HepG2 (cell line): ENCODE measurements around the gene SLC6A16. TPM values are rescaled to one million over a fixed set of nuclear protein-coding genes. Genes with fewer than 3 reads are reported as not detected.

Source experiments
- CEBPG ChIP-seq: IDR thresholded peaks from 2 replicates; pipeline ENCODE4 v1.6.1; 2016
- CSRNP1 ChIP-seq: sonication (generic); formaldehyde crosslinking; IDR thresholded peaks from 2 replicates; pipeline ENCODE4 v1.8.1; 2023; ENCODE audit warnings: mild to moderate bottlenecking, missing genetic modification reagents
- GMEB1 ChIP-seq: sonication (generic); formaldehyde crosslinking; IDR thresholded peaks from 2 replicates; pipeline ENCODE4 v1.5.1; 2020; ENCODE audit warnings: missing genetic modification reagents, mild to moderate bottlenecking, borderline replicate concordance
- HMGXB4 ChIP-seq, 2 experiments: sonication (generic) in 1 of 2; formaldehyde crosslinking in 1 of 2; IDR thresholded peaks; 2 replicates each; pipeline versions ENCODE4 v1.4.0 to v1.6.1; 2018 to 2020; ENCODE audit warnings: missing genetic modification reagents in 2 of 2, borderline replicate concordance in 1 of 2, low read depth in 1 of 2, mild to moderate bottlenecking in 1 of 2, missing biosample characterization in 1 of 2
- RBAK ChIP-seq: sonication (generic); formaldehyde crosslinking; IDR thresholded peaks from 2 replicates; pipeline ENCODE4 v1.5.1; 2020; ENCODE audit warnings: mild to moderate bottlenecking, missing genetic modification reagents
- RXRA ChIP-seq: sonication (generic); formaldehyde crosslinking; IDR thresholded peaks from 2 replicates; pipeline ENCODE4 v1.5.1; 2020; ENCODE audit warnings: missing genetic modification reagents
- TEAD2 ChIP-seq: sonication (generic); formaldehyde crosslinking; IDR thresholded peaks from 2 replicates; pipeline ENCODE4 v1.9.0; 2021; ENCODE audit warnings: missing genetic modification reagents
- TGIF2 ChIP-seq: IDR thresholded peaks from 2 replicates; pipeline ENCODE4 v1.6.1; 2016; ENCODE audit warnings: control low read depth, missing compliant biosample characterization
- UBTF ChIP-seq: sonication (generic); formaldehyde crosslinking; IDR thresholded peaks from 2 replicates; pipeline ENCODE4 v1.4.0; 2020; ENCODE audit warnings: mild to moderate bottlenecking, missing genetic modification reagents
- ZNF563 ChIP-seq: sonication (generic); formaldehyde crosslinking; IDR thresholded peaks from 2 replicates; pipeline ENCODE4 v1.8.0; 2022; ENCODE audit warnings: mild to moderate bottlenecking, moderate library complexity, missing genetic modification reagents
- ZNF574 ChIP-seq: sonication (generic); formaldehyde crosslinking; IDR thresholded peaks from 2 replicates; pipeline ENCODE4 v1.4.0; 2020; ENCODE audit warnings: missing genetic modification reagents
- ZNF687 ChIP-seq: sonication (generic); formaldehyde crosslinking; IDR thresholded peaks from 2 replicates; pipeline ENCODE4 v1.5.1; 2020; ENCODE audit warnings: mild to moderate bottlenecking, missing genetic modification reagents, moderate library complexity
- polyA plus RNA-seq, 8 experiments: library from polyadenylated mRNA; depleted of rRNA in 3 of 8; stranded (reverse) in 7 of 8; unstranded in 1 of 8; fragments of >200 nt; fragmentation: Illumina TruSeq in 4 of 8; extraction: Trizol in 4 of 8; gene quantifications; 2 replicates each; pipeline versions ENCODE4 v1.2.1 to v1.2.3, GENCODE V29; 2011 to 2016; ENCODE audit warnings: low read depth in 4 of 8, missing spikeins in 1 of 8, mixed read lengths in 1 of 8; ENCODE audit not compliant: insufficient read depth in 1 of 8
- total RNA-seq, 5 experiments: library from RNA; depleted of rRNA; stranded (reverse); fragments of >200 nt; fragmentation: Illumina TruSeq; extraction: Trizol; gene quantifications; 2 replicates each; pipeline ENCODE4 v1.2.3, GENCODE V29; 2016; ENCODE audit warnings: low read depth in 1 of 5

Gene SLC6A16
- total and polyA plus RNA-seq, 2 of the 13 experiments (the other 11 are each of a cell fraction or from before 2014, with no cell fraction given) = 0.07 to 0.18 TPM

GRCh38 chr19:49363268-49364082 lies 38.5 kb upstream of the SLC6A16 start, which contains the start of gene DKKL1 (continued):
- TF ChIP-seq HMGXB4 (CRISPR knock-in tag; IDR thresholded peaks at IDR 0.05; ENCODE audit: borderline replicate concordance in 1 of 2, low read depth in 1 of 2) (0 out of 4 replicates have a peak, but pooled peaks of 1 of the 2 experiments have one; percentile 46), CSRNP1 (CRISPR knock-in tag) (no peak), TEAD2 (no peak), CEBPG (CRISPR knock-in tag) (no peak), RXRA (peak; percentile 47), ZNF563 (CRISPR knock-in tag) (peak; percentile 76; the same call in 1 of the 2 replicates), GMEB1 (CRISPR knock-in tag) (peak; percentile 29; the same call in 1 of the 2 replicates), ZNF574 (peak; percentile 51), ZNF687 (peak; percentile 75), RBAK (no peak), UBTF (CRISPR knock-in tag) (peak; percentile 14; the same call in 1 of the 2 replicates), TGIF2 (CRISPR knock-in tag) (0 out of 2 replicates have a peak, but pooled peaks have one; percentile 21)
